IMR-90 (cell line): ENCODE data around the gene ERBB4. TPM values are rescaled to one million over a fixed set of nuclear protein-coding genes. Genes with fewer than 3 reads are reported as not detected.

ENCODE experiments used
- ATAC-seq: fragments of 200-7000 bp; cut with Tn5 transposase; 2 replicates; pipeline ENCODE4 v1.9.1; 2020; ENCODE audit warnings: low read depth, mild to moderate bottlenecking, moderate library complexity
- BruUV-seq: library from RNA; stranded (reverse); fragments of 400-500 nt; replicated peaks from 2 replicates; lab custom pipeline; 2021; lab: Mats Ljungman, UMichigan
- CTCF ChIA-PET: fragments of 300-600 bp; formaldehyde crosslinking; extraction: SDS; loops from one replicate; lab custom pipeline; 2021; ENCODE audit warnings: antibody characterized with exemption; lab: Yijun Ruan, JAX
- POLR2A ChIA-PET: fragments of 300-600 bp; sonication (Branson Sonifier 250); formaldehyde crosslinking; loops from one replicate; lab custom pipeline; 2022; ENCODE audit warnings: antibody characterized with exemption; ENCODE audit not compliant: unreplicated experiment; lab: Charles Lee
- DNase-seq: peaks from one replicate; pipeline ENCODE4 v3.0.0; 2013
- H2AFZ ChIP-seq: replicated peaks from 2 replicates; pipeline ENCODE3; 2013; ENCODE audit warnings: low read length, mild to moderate bottlenecking; ENCODE audit not compliant: poor library complexity
- H2AK5ac ChIP-seq: 2 replicates; pipeline ENCODE4 v1.6.1; 2013; ENCODE audit warnings: low read depth, low read length, inconsistent platforms
- H2AK9ac ChIP-seq: replicated peaks from 2 replicates; pipeline ENCODE3; 2013; ENCODE audit warnings: mild to moderate bottlenecking, low read depth, low read length, moderate library complexity; ENCODE audit not compliant: poor library complexity
- H2BK120ac ChIP-seq: 2 replicates; pipeline ENCODE4 v1.6.1; 2013; ENCODE audit warnings: low read depth, low read length, inconsistent platforms
- H2BK15ac ChIP-seq: 3 replicates; pipeline ENCODE4 v1.6.1; 2013; ENCODE audit warnings: low read depth, low read length, inconsistent platforms
- H2BK20ac ChIP-seq: 2 replicates; pipeline ENCODE4 v1.6.1; 2013; ENCODE audit warnings: low read depth, mild to moderate bottlenecking, inconsistent platforms, low read length, moderate library complexity
- H2BK5ac ChIP-seq: 2 replicates; pipeline ENCODE4 v1.6.1; 2013; ENCODE audit warnings: mild to moderate bottlenecking, low read depth, low read length, inconsistent platforms; ENCODE audit not compliant: poor library complexity, severe bottlenecking
- H3K14ac ChIP-seq: replicated peaks from 2 replicates; pipeline ENCODE4 v1.6.1; 2013; ENCODE audit warnings: low read depth, low read length, inconsistent platforms
- H3K18ac ChIP-seq: 2 replicates; pipeline ENCODE4 v1.6.1; 2013; ENCODE audit warnings: low read depth, low read length, control low read depth
- H3K23ac ChIP-seq: 2 replicates; pipeline ENCODE4 v1.6.1; 2013; ENCODE audit warnings: low read depth, low read length, inconsistent platforms
- H3K27ac ChIP-seq: 2 replicates; pipeline ENCODE4 v1.5.1; 2013; ENCODE audit warnings: mild to moderate bottlenecking, control low read depth, low read length; ENCODE audit not compliant: insufficient read depth
- H3K27me3 ChIP-seq: 2 replicates; pipeline ENCODE4 v1.6.1; 2013; ENCODE audit warnings: low read length; ENCODE audit not compliant: control insufficient read depth, insufficient read depth
- H3K36me3 ChIP-seq: 2 replicates; pipeline ENCODE4 v1.6.1; 2013; ENCODE audit warnings: low read length, mixed read lengths; ENCODE audit not compliant: control insufficient read depth, insufficient read depth
- H3K4ac ChIP-seq: 2 replicates; pipeline ENCODE4 v1.6.1; 2013; ENCODE audit warnings: low read depth, low read length, inconsistent platforms
- H3K4me1 ChIP-seq: 2 replicates; pipeline ENCODE4 v1.6.1; 2013; ENCODE audit warnings: low read length, mixed read lengths; ENCODE audit not compliant: control insufficient read depth, insufficient read depth
- H3K4me2 ChIP-seq: 2 replicates; pipeline ENCODE4 v1.6.1; 2013; ENCODE audit warnings: low read depth, mild to moderate bottlenecking, control low read depth, low read length, moderate library complexity
- H3K4me3 ChIP-seq: 2 replicates; pipeline ENCODE4 v1.5.1; 2013; ENCODE audit warnings: low read depth, mild to moderate bottlenecking, control low read depth, low read length, moderate library complexity; ENCODE audit not compliant: insufficient read depth
- H3K56ac ChIP-seq: 2 replicates; pipeline ENCODE4 v1.6.1; 2013; ENCODE audit warnings: low read length, inconsistent platforms; ENCODE audit not compliant: insufficient read depth; ENCODE audit errors: extremely low read depth
- H3K79me1 ChIP-seq, 2 experiments: 2 replicates each; pipeline ENCODE4 v1.6.1; 2013; ENCODE audit warnings: low read length in 2 of 2, inconsistent platforms in 1 of 2, low read depth in 1 of 2
- H3K9ac ChIP-seq: 2 replicates; pipeline ENCODE4 v1.6.1; 2013; ENCODE audit warnings: low read depth, low read length, control low read depth
- H3K9me1 ChIP-seq: 2 replicates; pipeline ENCODE4 v1.6.1; 2013; ENCODE audit warnings: low read length, inconsistent platforms; ENCODE audit not compliant: insufficient read depth
- H3K9me3 ChIP-seq: 2 replicates; pipeline ENCODE4 v1.6.1; 2013; ENCODE audit warnings: low read length; ENCODE audit not compliant: control insufficient read depth, insufficient read depth
- H4K20me1 ChIP-seq: 2 replicates; pipeline ENCODE4 v1.6.1; 2013; ENCODE audit warnings: low read length, inconsistent platforms; ENCODE audit not compliant: insufficient read depth
- H4K5ac ChIP-seq: 2 replicates; pipeline ENCODE4 v1.6.1; 2013; ENCODE audit warnings: mild to moderate bottlenecking, low read depth, low read length, control low read depth
- H4K8ac ChIP-seq, 2 experiments: 2 replicates each; pipeline ENCODE4 v1.6.1; 2013; ENCODE audit warnings: low read depth in 2 of 2, low read length in 2 of 2, control low read depth in 1 of 2, inconsistent platforms in 1 of 2
- H4K91ac ChIP-seq: 2 replicates; pipeline ENCODE4 v1.6.1; 2013; ENCODE audit warnings: low read depth, low read length, inconsistent platforms; ENCODE audit not compliant: insufficient read depth
- BHLHE40 ChIP-seq: fragments of 150-350 bp; IDR thresholded peaks from 2 replicates; pipeline ENCODE4 v1.6.1; 2016; ENCODE audit warnings: mild to moderate bottlenecking, low read depth, low read length
- CEBPB ChIP-seq: IDR thresholded peaks from 2 replicates; pipeline ENCODE4 v1.6.1; 2012; ENCODE audit warnings: low read depth, low read length, improper control_type of control experiment
- CHD1 ChIP-seq: IDR thresholded peaks from 2 replicates; pipeline ENCODE4 v1.6.1; 2012; ENCODE audit warnings: low read depth, low read length, improper control_type of control experiment
- FOS ChIP-seq: fragments of 150-350 bp; IDR thresholded peaks from 2 replicates; pipeline ENCODE4 v1.6.1; 2016; ENCODE audit warnings: low read depth, low read length
- MAFK ChIP-seq: IDR thresholded peaks from 2 replicates; pipeline ENCODE4 v1.6.1; 2012; ENCODE audit warnings: low read depth, low read length, improper control_type of control experiment
- MAZ ChIP-seq: IDR thresholded peaks from 2 replicates; pipeline ENCODE4 v1.6.1; 2012; ENCODE audit warnings: low read depth, mild to moderate bottlenecking, low read length, improper control_type of control experiment, moderate library complexity, borderline replicate concordance
- MXI1 ChIP-seq: IDR thresholded peaks from 2 replicates; pipeline ENCODE4 v1.6.1; 2012; ENCODE audit warnings: low read depth, mild to moderate bottlenecking, low read length, moderate library complexity, borderline replicate concordance
- NFE2L2 ChIP-seq: fragments of 150-350 bp; IDR thresholded peaks from 2 replicates; pipeline ENCODE4 v1.6.1; 2016; ENCODE audit warnings: low read depth, mild to moderate bottlenecking, low read length
- POLR2A ChIP-seq: IDR thresholded peaks from 2 replicates; pipeline ENCODE4 v1.6.1; 2012; ENCODE audit warnings: mild to moderate bottlenecking, low read depth, low read length
- RAD21 ChIP-seq: IDR thresholded peaks from 2 replicates; pipeline ENCODE4 v1.6.1; 2012; ENCODE audit warnings: low read length, improper control_type of control experiment
- RCOR1 ChIP-seq: IDR thresholded peaks from 2 replicates; pipeline ENCODE4 v1.6.1; 2012; ENCODE audit warnings: mild to moderate bottlenecking, low read length, improper control_type of control experiment; ENCODE audit not compliant: insufficient replicate concordance
- RFX5 ChIP-seq: IDR thresholded peaks from 2 replicates; pipeline ENCODE4 v1.8.0; 2012; ENCODE audit warnings: low read depth, mild to moderate bottlenecking, low read length, moderate library complexity
- SMC3 ChIP-seq: fragments of 150-350 bp; IDR thresholded peaks from 2 replicates; pipeline ENCODE4 v1.6.1; 2016; ENCODE audit warnings: low read depth, mild to moderate bottlenecking, antibody characterized with exemption, low read length, moderate library complexity
- WGBS, 2 experiments: methylation state at CpG; one replicate each; pipeline versions ENCODE4 v1.1.5 to v1.1.7; 2013; ENCODE audit warnings: missing lambda C conversion rate in 2 of 2; ENCODE audit not compliant: insufficient read length in 1 of 2; ENCODE audit errors: extremely low coverage in 2 of 2; 5-methylcytosine and 5-hydroxymethylcytosine counted together
- dilution Hi-C: fragments of 300-500 bp; cut with HindIII; formaldehyde crosslinking; loops from one replicate; pipeline ENCODE4 v1.14.3; 2018; ENCODE audit warnings: low sequenced_read_pairs; ENCODE audit not compliant: unreplicated experiment
- in situ Hi-C: fragments of 300-500 bp; cut with MboI; formaldehyde crosslinking; loops from 3 replicates; pipeline ENCODE4 v1.14.3; 2019; ENCODE audit warnings: low sequenced_read_pairs, inconsistent platforms, mixed read lengths
- intact Hi-C: fragments of 100-400 bp; cut with micrococcal nuclease; formaldehyde crosslinking; loops from 2 replicates; pipeline ENCODE4 v1.10.0; 2022
- polyA plus RNA-seq, 3 experiments: library from polyadenylated mRNA; depleted of rRNA; stranded (reverse); fragments of >200 nt; gene quantifications; 2 replicates each; pipeline ENCODE4 v1.2.3, GENCODE V29; 2012; ENCODE audit warnings: low replicate concordance in 1 of 3
- total RNA-seq: library from RNA; depleted of rRNA; stranded (reverse); fragments of >200 nt; gene quantifications from 2 replicates; pipeline ENCODE4 v1.2.3, GENCODE V29; 2012
- TF ChIP-seq, protein P1 (sequence below): fragments of 150-350 bp; IDR thresholded peaks from 2 replicates; pipeline ENCODE4 v1.6.1; 2016; ENCODE audit warnings: low read depth, mild to moderate bottlenecking, low read length, moderate library complexity, borderline replicate concordance
- TF ChIP-seq, protein P2 (sequence below): conservative IDR thresholded peaks from 2 replicates; pipeline ENCODE4 v1.5.1; 2012; ENCODE audit warnings: mild to moderate bottlenecking, low read depth, low read length, improper control_type of control experiment
- TF ChIP-seq, protein P3 (sequence below): fragments of 150-350 bp; IDR thresholded peaks from 2 replicates; pipeline ENCODE4 v1.6.1; 2017; ENCODE audit warnings: mild to moderate bottlenecking, antibody characterized with exemption, low read length, low read depth

The ERBB4 gene
- total and polyA plus RNA-seq, 2 of the 4 experiments (the other 2 are of a cell fraction): not detected

DNA sequence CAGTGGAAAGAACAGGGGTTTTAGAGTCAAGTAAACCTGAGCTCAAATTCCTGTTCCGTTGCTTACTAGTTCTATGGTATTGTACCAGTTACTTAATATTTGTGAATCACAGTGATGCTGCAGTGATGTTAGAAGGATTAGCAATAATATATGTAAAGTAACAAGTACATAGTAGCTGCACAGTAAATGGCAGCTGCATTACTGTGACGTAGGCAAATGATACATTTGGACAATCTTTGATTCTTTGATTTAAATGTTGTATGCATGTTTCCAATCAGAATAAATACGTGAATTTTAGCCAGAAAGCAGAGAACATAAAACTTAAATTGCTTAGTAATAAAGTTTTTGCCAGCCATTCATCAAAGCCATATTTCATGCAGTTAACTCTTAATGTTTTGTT is 243.0 kb downstream of the ERBB4 start:
- intact Hi-C loops: no loop called here

More for the DNA sequence above, 243.0 kb downstream of the ERBB4 start:
- no peak overlapping the region for H4K8ac ChIP-seq
- no peaks in the 10 kb centered on the region for H3K9me1 ChIP-seq
- H2BK5ac ChIP-seq: no peak overlapping the region
- no peaks in the 10 kb centered on the region for H3K4me1 ChIP-seq
- no peak overlapping the region for H3K23ac ChIP-seq
- H3K56ac ChIP-seq: no peak overlapping the region
- WGBS, 2 experiments: 60% methylated on average over 1 of the region's 3 CpGs; no CpG with 5 or more reads in 1 of the 2 experiments
- no peak overlapping the region for H2AFZ ChIP-seq
- dilution Hi-C loops (no loop called here), in situ Hi-C loops (no loop called here)
- CTCF ChIA-PET: no interaction called here
- TF ChIP-seq, protein P1, sequence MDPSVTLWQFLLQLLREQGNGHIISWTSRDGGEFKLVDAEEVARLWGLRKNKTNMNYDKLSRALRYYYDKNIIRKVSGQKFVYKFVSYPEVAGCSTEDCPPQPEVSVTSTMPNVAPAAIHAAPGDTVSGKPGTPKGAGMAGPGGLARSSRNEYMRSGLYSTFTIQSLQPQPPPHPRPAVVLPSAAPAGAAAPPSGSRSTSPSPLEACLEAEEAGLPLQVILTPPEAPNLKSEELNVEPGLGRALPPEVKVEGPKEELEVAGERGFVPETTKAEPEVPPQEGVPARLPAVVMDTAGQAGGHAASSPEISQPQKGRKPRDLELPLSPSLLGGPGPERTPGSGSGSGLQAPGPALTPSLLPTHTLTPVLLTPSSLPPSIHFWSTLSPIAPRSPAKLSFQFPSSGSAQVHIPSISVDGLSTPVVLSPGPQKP: no peak
- TF ChIP-seq MAFK (no peak), FOS (no peak), CHD1 (no peak), CEBPB (no peak), RAD21 (no peak), SMC3 (no peak), RFX5 (no peak), NFE2L2 (no peak), POLR2A (no peak), RCOR1 (no peak), MAZ (no peak), BHLHE40 (no peak), MXI1 (no peak)
- TF ChIP-seq, protein P2, sequence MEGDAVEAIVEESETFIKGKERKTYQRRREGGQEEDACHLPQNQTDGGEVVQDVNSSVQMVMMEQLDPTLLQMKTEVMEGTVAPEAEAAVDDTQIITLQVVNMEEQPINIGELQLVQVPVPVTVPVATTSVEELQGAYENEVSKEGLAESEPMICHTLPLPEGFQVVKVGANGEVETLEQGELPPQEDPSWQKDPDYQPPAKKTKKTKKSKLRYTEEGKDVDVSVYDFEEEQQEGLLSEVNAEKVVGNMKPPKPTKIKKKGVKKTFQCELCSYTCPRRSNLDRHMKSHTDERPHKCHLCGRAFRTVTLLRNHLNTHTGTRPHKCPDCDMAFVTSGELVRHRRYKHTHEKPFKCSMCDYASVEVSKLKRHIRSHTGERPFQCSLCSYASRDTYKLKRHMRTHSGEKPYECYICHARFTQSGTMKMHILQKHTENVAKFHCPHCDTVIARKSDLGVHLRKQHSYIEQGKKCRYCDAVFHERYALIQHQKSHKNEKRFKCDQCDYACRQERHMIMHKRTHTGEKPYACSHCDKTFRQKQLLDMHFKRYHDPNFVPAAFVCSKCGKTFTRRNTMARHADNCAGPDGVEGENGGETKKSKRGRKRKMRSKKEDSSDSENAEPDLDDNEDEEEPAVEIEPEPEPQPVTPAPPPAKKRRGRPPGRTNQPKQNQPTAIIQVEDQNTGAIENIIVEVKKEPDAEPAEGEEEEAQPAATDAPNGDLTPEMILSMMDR: no peak
- TF ChIP-seq, protein P3, sequence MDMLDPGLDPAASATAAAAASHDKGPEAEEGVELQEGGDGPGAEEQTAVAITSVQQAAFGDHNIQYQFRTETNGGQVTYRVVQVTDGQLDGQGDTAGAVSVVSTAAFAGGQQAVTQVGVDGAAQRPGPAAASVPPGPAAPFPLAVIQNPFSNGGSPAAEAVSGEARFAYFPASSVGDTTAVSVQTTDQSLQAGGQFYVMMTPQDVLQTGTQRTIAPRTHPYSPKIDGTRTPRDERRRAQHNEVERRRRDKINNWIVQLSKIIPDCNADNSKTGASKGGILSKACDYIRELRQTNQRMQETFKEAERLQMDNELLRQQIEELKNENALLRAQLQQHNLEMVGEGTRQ: no peak
- no peak overlapping the region for H3K4me3 ChIP-seq
- H2BK15ac ChIP-seq: no peak overlapping the region
- H4K91ac ChIP-seq: no peak overlapping the region
- H2BK20ac ChIP-seq: no peak overlapping the region
- POLR2A ChIA-PET: no interaction called here
- H3K14ac ChIP-seq: no peak overlapping the region
- no peak overlapping the region for H4K5ac ChIP-seq
- H3K4me2 ChIP-seq: no peak overlapping the region
- H3K79me1 ChIP-seq: no peaks in the 10 kb centered on the region
- no peak overlapping the region for H3K9ac ChIP-seq
- H3K27me3 ChIP-seq: no peaks in the 10 kb centered on the region
- H2BK120ac ChIP-seq: no peak overlapping the region
- H4K20me1 ChIP-seq: no peaks in the 10 kb centered on the region
- H2AK5ac ChIP-seq: no peak overlapping the region
- no peaks in the 10 kb centered on the region for H3K36me3 ChIP-seq
- H3K27ac ChIP-seq: no peak overlapping the region
- ATAC-seq (no peak), DNase-seq (no peak)
- no peak overlapping the region for H3K18ac ChIP-seq
- no peaks in the 10 kb centered on the region for H3K9me3 ChIP-seq
- BruUV-seq: no TSS peak
- no peak overlapping the region for H3K4ac ChIP-seq
- H2AK9ac ChIP-seq: no peak overlapping the region
